Embryonic facial prominence (tissue), 1 donor: ENCODE measurements around the gene CDH15.
"Not testable (repeated sequence)": the region's sequence is repeated elsewhere in the genome, so short reads cannot be mapped to it uniquely, and the experiment has no call there.

Source experiments
- DNase-seq: peaks from one replicate; pipeline ENCODE4 v3.0.0-alpha.2; 2016; ENCODE audit errors: extremely low spot score

The CDH15 gene

DNA sequence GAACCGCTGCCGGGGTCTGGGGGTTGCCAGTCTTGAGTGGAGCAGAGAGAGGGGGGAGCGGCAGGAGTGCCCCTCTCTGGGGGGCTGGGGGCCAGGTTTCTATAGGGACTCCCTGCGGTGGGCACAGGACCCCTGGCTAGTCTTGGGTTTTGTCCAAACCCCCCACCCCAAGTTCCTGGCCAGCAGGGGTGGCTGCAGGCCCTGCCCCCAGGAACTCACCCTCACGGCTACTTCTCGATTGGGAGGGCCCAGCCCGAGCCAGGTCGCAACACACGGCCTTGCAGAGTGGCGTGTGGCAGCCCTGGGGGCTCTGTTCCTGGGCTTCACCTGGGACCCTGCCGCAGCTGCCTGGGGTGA lies 601 bp downstream of the CDH15 start:
- DNase-seq: no peak

DNA sequence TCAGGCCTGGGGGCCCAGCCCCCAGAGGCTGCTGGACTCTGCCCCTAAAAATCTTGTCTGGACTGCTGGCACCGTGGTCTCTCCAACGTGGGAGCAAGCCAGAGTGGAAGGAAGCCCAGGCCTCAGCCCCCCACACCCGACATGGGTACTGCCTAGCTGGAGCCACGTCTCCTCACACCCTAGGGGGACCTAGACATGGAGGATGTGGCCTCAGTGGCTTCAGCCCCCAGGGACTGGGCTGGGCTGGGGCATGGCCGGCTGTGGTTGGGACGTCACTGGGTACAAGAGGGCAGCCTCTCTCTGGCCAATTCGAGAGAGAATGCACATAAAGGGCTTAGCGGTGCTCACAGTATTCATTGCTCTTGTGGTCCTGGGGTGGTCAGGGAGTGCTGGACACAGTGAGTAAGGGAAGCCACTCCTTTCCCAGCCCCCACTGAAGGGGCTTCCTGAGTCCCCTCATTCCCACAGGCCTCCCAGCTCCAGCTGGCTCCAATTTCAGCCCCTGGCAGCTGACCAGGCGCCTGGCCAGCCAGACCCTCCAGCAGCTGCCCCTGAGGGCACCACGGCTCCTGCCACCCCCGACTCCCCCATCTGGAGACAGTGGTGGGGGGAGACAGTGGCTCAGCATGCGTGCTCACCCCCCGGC lies 1.1 kb downstream of the CDH15 start:
- no peak for DNase-seq

DNA sequence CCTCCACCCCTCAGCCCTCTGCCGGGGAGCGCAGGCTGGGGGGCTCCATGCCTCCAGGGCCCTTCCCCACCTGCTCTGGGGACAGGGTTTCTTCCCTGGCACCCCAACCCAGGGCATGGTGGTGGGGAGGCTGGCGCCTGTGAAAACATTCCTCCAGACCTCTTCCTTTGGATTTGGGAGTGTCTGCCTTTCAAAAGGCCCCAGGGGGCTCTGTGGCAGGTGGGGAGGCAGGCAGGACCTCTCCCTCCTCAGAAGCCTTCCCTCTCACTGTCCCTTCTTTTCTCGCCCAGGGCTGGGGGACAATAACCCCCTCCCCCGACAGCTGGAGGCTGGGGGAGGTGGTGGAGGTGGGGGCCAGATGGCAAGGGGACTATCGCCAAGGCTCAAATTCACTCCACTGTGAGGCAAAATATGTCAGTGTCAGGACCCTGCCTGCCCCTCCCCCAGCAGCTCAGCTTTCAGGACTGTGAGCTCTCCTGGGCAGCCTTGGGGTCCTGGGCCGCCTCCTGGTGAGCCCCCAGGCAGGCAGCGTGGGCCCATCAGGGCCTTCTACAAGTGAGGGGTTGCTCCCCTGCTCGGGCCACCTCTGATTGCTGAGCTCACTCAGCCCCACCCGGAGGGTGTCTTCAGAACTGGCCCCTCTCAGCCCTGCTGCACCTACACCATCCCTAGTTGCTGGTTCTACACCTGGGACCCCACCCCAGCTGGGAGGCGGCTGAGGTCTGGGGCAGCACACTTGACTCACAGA lies 1.8 kb downstream of the CDH15 start:
- no peak for DNase-seq

DNA sequence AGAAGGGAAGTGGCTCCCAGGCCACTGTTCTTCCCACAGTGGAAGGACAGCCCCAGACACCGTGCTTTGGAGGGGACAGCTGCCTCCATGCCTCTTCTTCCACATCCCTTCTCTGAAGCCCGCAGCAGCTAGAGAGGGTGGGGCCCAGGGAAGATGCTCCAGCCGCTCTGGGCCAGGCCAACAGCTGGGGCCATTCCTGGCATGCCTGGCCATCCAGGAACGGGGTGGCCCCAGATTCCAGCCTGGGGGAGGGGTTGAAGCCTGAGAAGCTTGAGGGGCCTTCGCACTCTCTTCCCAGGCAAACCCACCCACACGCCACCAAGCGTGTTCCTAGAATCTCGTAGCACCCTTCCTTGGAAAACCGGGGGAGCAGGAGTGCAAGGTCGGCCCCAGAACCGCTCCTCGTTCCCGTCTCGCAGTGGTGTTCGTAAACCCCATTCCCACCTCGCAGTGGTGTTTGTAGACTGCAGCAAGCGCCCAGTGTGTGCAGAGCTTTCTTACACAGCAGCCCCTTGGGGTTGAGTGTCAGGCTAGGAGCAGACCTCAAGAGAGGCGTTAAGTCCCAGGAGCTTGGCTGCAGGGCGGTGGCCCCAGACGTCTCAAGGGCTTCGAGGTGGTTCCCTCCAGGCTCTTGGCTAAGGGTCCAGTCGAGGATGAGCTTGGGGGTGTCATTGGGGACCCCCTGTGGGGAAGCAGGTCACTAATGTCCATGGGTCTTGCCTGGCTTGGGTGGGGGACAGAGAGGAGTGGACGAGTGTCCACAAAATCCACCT lies 2.7 kb downstream of the CDH15 start:
- DNase-seq: no peak

DNA sequence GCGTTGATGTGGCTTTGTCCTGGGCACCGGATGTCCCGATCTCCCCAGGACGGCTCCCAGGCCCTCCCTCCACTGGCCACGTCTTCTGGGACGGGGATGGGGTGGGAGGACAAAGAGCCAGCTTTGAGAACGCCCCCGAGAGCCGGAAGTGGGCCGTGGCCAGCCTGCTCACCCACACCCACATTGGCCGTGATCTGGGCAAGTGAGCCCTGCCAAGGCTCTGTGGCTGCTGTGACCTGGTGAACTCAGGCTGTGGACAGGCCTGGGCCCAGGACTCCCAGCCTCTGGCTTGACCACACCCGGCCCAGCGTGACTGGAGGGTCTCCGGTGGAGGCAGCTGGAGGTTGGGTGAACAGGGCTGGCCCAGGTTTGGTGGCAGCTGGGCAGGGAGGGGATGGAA lies 3.3 kb downstream of the CDH15 start:
- DNase-seq: no peak

DNA sequence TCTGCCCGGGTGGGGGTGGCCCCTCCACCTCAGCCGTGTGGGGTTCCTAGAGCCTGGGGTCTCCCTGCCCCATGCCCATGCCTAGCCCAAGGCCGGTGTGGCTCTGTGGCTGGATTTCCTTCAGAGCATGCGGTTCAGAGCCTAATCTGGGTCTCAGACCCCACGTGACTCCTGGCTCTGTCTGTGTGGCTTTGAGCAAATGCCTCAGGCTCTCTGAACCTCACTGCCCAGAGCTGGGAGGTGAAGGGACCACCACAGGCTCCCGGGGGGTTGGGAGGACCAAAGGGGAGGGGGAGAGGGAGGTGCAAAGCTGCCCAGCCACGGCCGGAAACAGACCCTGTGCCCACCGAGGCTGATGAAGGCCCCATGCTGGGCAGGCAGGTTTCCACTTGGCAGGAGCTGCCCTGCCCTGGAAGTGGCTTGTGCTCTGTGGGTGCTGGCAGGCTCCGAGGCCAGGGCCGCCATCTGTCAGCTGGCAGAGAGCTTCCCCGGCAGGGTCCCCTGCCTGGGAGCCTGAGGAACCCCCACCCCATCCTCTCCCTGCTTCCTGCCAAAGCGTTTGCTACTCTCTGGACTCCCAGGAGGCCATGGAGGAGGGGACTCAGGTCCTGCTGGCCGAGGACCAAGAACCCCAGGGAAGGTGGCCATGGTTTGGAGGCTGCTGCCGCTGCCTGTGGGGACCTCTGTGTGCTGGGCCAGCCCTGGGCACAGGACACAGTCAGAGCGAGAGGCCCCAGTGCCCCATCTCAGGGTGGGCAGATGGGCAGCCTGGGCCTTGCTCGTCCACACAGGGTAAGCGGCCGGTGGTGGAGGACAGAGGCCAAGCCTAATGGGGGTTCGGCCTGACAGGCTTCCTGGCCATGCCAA lies 4.0 kb downstream of the CDH15 start:
- no peak for DNase-seq

DNA sequence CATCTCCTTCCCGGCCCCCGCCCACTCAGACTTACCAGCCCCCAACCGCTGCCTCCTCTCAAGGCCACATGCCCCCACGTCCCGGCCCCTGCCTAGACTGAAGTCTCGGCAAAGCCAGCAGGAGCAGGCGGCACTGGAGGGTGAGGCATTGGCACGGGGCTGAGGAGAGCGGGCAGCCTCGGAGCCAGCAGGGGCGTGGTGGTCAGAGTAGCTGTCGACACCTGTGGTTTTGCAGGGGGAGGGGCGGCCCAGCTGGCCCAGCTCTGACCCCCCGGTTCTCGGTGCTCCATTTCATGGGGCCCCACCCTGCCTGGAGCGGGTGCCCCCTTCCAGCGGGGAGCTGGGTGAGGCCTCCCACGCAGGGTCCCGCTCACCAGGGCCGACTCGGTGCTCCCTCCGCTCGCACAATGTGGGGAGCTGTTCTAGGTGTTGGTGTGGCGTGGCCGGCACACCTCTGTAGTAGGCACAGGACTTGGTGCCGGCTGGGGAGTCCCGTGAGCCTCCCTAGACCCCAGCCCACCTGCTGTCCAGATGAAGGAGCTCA lies 4.7 kb downstream of the CDH15 start:
- no peak for DNase-seq

DNA sequence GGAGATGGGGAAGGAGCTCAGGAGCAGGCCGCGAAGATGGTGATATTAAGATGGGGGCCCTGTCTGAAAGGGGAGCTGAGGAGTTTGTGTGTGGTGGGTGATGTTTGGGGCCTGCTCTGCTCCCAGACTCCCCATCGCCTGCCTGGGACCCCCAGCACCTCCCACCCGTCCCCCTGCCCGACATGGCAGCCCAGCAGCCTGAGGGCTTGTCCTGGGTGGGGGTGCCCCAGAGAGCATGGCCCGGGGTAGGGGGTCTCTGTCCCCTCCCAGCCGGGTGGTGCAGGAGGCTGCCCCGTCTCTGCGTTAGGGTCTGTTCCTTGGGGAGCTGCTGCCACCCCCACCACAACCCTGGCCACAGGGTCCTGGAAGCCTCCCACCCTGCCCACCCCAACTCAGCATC lies 5.2 kb downstream of the CDH15 start:
- no peak for DNase-seq

DNA sequence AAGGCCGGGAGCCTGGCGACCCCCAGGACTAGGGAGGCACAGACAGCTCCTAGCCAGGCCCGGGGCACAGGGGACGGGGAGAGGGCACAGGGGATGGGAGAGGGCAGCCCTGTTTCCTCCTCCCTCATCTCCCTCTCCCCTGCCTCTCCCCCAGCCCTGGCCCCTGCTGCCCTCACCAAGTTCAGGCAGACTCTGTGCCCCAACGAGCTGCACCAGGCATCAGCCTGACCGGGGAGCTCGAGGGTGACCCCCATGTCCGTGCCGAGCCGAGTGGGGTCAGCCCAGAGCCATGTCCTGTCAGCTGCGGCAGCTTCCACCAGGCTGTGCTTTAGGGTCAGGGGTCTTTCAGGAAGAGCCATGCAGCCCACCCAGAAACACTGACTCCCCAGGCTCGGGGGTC lies 6.0 kb downstream of the CDH15 start:
- DNase-seq: no peak

DNA sequence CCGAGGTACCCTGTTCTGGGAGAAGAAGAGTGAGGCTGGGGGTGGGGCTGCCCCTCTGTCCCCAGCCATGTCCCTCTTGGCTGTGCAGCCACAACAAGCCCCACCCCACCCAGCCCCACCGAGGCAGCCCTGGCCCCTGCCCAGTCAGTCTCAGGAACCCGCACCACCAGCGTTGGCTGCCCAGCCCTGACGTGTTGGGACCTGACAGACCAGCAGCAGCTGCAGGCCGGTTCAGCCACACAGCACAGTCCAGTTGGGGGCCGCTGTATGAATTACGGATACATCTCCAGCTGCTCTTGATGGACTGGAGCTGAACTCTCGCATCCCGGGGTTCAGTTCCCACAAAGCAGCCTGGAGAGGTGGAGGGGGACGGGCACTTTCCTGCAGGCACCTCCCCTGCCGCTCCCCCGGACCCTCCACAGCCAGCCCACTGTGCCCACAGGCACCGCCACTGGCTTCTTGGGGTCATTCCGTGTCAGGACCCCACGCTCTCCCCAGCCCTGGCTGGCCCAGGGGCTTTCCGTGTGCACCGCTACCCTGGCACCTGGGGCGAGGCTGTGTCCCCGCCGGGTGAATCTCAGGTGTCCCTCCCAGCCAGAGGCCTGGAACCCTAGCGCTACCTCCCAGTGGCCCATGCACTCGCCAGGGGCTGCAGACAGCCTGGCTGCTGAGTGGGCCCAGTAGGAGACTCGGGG lies 7.1 kb downstream of the CDH15 start:
- no peak for DNase-seq

DNA sequence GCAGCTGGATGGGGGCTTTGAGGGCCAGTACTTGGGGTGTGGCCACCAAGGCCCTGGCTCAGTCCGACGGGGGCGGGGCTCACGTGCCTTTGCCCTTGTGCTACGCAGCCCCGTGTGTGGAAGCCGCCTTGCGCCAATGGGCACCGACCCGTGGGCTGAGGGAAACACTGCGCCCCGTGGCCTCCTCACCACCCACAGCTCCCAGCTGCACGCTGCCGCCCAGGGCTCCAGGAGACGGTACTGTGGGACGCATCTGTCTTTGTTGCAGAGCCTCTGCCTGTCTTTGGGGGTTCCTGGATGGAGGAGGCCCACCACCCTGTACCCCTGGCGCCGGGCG lies 7.6 kb downstream of the CDH15 start:
- DNase-seq: no peak

DNA sequence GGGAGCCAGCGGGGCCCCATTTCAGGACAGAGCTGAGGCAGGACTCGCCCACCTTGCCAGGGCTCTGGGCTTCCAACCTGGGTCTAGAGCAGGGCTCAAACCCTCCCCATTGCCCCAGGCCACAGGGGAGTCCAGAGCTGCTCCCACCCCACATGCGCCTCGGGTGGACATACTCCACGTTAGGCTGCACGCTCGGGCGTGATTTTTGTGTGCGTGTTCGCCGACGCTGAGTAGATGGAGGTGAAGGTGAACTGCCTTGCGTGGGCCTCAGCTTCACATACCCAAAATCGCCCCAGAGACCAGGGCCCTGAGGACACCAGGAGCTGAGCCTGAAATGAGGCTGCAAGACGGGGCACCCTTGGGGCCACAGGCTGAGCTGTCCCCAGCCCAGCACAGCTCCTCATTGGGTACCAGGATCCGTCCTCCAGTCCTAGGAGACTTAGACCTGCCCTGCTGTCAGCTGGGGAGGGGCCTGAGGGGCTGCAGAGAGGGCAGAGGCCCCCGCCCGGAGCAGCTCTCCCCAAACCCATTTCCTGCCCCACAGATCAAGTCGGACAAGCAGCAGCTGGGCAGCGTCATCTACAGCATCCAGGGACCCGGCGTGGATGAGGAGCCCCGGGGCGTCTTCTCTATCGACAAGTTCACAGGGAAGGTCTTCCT lies 8.2 kb downstream of the CDH15 start:
- DNase-seq: no peak

DNA sequence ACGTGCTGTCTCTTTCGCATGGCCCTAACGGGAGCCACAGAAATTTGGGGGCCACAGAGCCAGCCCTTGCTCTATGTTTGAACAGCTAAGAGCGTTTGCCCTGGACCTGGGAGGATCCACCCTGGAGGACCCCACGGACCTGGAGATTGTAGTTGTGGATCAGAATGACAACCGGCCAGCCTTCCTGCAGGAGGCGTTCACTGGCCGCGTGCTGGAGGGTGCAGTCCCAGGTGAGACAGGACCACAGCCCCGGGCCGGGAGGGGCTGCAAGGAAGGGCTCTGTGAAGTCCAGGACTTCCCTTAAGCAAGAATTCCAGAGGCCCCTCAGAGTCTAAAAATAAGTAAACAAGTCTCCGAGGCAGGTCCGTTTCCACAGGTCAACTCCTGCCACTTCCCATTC lies 11.9 kb downstream of the CDH15 start:
- no peak for DNase-seq

DNA sequence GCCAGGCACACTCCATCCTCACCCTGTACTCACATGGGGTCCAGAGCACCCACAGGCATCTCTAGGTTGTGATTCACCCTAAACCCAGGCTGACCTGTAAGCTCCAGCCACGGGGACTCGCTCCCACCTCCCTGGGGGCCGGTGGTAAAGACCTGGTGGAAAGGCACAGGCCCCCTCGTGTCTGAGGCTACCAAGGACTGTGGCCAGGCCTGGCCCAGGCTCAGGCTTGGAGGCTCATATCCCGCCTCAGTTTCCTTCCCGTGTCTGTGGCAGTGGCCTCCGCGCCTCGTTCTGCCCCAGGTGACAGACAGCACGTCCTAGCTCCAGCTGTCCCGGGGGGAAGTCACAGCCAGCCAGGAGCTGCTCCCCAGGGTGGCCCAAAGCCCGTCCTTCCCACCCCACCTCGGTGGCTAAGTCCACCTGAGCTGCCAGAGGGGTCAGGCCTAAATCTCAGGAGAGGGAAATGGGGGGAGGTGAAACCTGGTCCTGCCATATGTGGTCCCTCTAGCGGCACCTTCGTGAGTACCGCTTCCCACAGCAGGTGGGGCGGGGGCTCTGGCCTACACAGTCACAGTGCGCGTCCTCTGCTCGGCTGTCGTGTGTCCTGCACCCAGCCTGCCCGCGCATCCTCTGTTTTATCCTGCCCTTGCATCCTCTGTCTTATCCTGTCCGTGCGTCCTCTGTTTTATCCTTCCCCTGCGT lies 12.6 kb downstream of the CDH15 start:
- no peak for DNase-seq

DNA sequence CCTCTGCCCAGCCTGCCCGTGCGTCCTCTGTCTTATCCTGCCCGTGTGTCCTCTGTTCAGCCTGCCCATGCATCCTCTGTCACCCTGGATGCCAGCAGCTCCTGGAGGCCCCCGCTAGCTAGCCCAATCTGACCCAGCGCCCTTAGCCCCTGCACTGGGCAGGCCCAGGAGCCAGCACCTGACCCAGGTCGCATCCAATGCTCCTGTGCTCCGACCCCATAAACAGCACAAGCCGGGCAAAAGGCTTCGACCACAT lies 13.1 kb downstream of the CDH15 start:
- DNase-seq: no peak

DNA sequence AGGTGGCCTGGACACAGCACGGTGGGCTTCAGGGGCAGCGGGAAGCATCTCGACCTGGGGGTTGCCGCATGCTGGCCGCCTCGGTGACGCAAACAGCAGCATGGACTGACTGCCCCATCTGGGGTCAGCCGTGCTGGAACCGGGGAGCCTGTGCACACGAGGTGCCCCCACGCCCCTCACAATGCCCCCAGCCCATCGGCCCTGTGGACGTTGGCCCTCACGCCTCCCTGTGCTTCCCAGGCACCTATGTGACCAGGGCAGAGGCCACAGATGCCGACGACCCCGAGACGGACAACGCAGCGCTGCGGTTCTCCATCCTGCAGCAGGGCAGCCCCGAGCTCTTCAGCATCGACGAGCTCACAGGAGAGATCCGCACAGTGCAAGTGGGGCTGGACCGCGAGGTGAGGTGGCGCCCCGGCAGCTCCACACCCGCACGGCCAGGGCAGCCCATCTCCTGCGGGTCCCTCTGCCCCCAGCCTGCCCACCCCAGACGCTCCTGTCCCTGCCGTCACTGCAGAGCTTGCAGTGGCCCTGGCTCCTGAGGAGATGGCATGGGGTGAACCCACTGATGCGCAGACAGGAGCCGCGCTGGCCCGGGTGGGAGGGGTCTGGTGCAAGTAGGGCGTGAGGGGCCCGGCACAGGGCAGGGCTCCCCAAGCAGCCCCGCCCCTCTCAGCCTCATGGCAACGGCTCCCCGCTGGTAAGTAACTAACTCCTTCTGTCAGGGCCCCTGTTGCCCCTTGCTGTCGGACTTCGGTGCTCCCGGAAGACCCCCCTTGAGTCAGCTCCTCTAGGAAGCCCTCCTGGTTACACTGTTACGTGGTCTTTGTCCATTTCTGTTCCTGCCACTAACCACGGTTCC lies 13.6 kb downstream of the CDH15 start:
- DNase-seq: no peak

DNA sequence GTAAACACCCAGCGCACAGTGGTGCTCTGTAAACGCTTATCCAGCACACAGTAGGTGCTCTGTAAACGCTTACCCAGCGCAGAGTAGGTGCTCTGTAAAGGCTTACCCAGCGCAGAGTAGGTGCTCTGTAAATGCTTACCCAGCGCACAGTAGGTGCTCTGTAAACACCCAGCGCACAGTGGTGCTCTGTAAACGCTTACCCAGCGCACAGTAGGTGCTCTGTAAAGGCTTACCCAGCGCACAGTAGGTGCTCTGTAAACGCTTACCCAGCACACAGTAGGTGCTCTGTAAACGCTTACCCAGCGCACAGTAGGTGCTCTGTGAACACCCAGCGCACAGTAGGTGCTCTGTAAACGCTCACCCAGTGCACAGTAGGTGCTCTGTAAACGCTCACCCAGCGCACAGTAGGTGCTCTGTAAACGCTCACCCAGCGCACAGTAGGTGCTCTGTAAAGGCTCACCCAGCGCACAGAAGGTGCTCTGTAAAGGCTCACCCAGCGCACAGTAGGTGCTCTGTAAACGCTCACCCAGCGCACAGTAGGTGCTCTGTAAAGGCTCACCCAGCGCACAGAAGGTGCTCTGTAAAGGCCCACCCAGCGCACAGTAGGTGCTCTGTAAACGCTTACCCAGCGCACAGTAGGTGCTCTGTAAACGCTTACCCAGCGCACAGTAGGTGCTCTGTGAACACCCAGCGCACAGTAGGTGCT lies 14.5 kb downstream of the CDH15 start:
- not testable (repeated sequence) for DNase-seq

DNA sequence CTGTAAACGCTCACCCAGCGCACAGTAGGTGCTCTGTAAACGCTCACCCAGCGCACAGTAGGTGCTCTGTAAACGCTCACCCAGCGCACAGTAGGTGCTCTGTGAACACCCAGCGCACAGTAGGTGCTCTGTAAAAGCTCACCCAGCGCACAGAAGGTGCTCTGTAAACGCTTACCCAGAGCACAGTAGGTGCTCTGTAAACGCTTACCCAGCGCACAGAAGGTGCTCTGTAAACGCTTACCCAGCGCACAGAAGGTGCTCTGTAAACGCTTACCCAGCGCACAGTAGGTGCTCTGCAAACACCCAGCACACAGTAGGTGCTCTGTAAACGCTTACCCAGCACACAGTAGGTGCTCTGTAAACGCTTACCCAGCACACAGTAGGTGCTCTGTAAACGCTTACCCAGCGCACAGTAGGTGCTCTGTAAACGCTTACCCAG lies 15.1 kb downstream of the CDH15 start:
- DNase-seq: not testable (repeated sequence)
